ENCODE data around the gene GOT2. TPM values are rescaled to one million over a fixed set of nuclear protein-coding genes. Genes with fewer than 3 reads are reported as not detected.
"Not testable (repeated sequence)": the region's sequence is repeated elsewhere in the genome, so short reads cannot be mapped to it uniquely, and the experiment has no call there.

The GOT2 gene
- total RNA-seq, result 100 to 1,000 TPM in 1 of 2 experiments, 10 to 100 TPM in 1; 83.6 to 102 TPM

- peak within 1 kb of the TSS; percentile 99 for H3K4me3 Mint-ChIP-seq
- ATAC-seq (peak; percentile 96), DNase-seq (peak; percentile 87)
- peak within 1 kb of the TSS; percentile 94 for H3K27ac Mint-ChIP-seq
- peaks cover 16% of the 10 kb centered on the region for H3K36me3 Mint-ChIP-seq
- peaks cover 37% of the 10 kb centered on the region for H3K4me1 Mint-ChIP-seq
- CTCF ChIA-PET, result interaction anchor here (1.2 to 1.7 kb wide), 2 partner anchors 9 to 22 kb away, joined by 3 to 11 read pairs; no protein-coding TSS in a partner anchor
- H3K9me3 Mint-ChIP-seq (ENCODE audit: low read depth), result no peaks in the 10 kb centered on the region
- no peaks in the 10 kb centered on the region for H3K27me3 Mint-ChIP-seq
Observed at GRCh38 chr16:58733671-58734458, at the start of gene GOT2. GOT2 (minus strand) TSS chr16:58734316; CDS start chr16:58734228, 88 bp downstream.

GRCh38 chr16:58779291-58779690 is 45.2 kb upstream of the GOT2 start:
- not testable (repeated sequence) for H3K27me3 Mint-ChIP-seq

GRCh38 chr16:58773870-58774269 is 39.8 kb upstream of the GOT2 start:
- Mint-ChIP-seq H3K27ac (no peak overlapping the region), H3K27me3 (peaks cover 11% of the 10 kb centered on the region), H3K9me3 (ENCODE audit: low read depth) (no peaks in the 10 kb centered on the region), H3K36me3 (no peaks in the 10 kb centered on the region), H3K4me1 (no peaks in the 10 kb centered on the region), H3K4me3 (no peak overlapping the region)
- CTCF ChIA-PET, result no interaction called here
- DNase-seq (no peak), ATAC-seq (no peak)

More at GRCh38 chr16:58779291-58779690, 45.2 kb upstream of the GOT2 start:
- CTCF ChIA-PET; H3K36me3 Mint-ChIP-seq; H3K9me3 Mint-ChIP-seq (ENCODE audit: low read depth); H3K27ac Mint-ChIP-seq; H3K4me3 Mint-ChIP-seq; DNase-seq; ATAC-seq; H3K4me1 Mint-ChIP-seq: not testable (repeated sequence)

GRCh38 chr16:58768145-58768544 is 34.0 kb upstream of the GOT2 start:
- Mint-ChIP-seq H3K9me3 (ENCODE audit: low read depth) (no peaks in the 10 kb centered on the region), H3K27me3 (peaks cover 11% of the 10 kb centered on the region), H3K4me1 (no peaks in the 10 kb centered on the region), H3K36me3 (no peaks in the 10 kb centered on the region), H3K4me3 (no peak overlapping the region), H3K27ac (no peak overlapping the region)
- ATAC-seq (no peak), DNase-seq (no peak)
- CTCF ChIA-PET, result no interaction called here

GRCh38 chr16:58767581-58767980 is 33.5 kb upstream of the GOT2 start:
- no peaks in the 10 kb centered on the region for H3K9me3 Mint-ChIP-seq (ENCODE audit: low read depth)
- peaks cover 11% of the 10 kb centered on the region for H3K27me3 Mint-ChIP-seq
- no peak overlapping the region for H3K27ac Mint-ChIP-seq
- CTCF ChIA-PET, result no interaction called here
- DNase-seq, result no peak
- no peak overlapping the region for H3K4me3 Mint-ChIP-seq
- H3K4me1 Mint-ChIP-seq, result no peaks in the 10 kb centered on the region
- no peaks in the 10 kb centered on the region for H3K36me3 Mint-ChIP-seq
- no peak for ATAC-seq

- CTCF ChIA-PET, result interaction anchor here (0.7 to 2.6 kb wide), 32 partner anchors 9 to 421 kb away, joined by 3 to 36 read pairs (median 5); partner anchors contain the start of genes NDRG4, SETD6 and SLC38A7
- Mint-ChIP-seq H3K27me3 (peaks cover 8% of the 10 kb centered on the region), H3K4me3 (no peak overlapping the region), H3K4me1 (peaks cover 10% of the 10 kb centered on the region), H3K9me3 (ENCODE audit: low read depth) (no peaks in the 10 kb centered on the region), H3K36me3 (no peaks in the 10 kb centered on the region), H3K27ac (no peak overlapping the region)
- DNase-seq, result no peak
- ATAC-seq, result no peak
Observed at GRCh38 chr16:58756650-58757332, 22.7 kb upstream of the GOT2 start.

- CTCF ChIA-PET, result interaction anchor here (0.6 to 2.6 kb wide), 39 partner anchors 9 to 428 kb away, joined by 3 to 36 read pairs (median 4); partner anchors contain the start of genes NDRG4, SETD6 and SLC38A7
- Mint-ChIP-seq H3K27me3 (peaks cover 8% of the 10 kb centered on the region), H3K36me3 (no peaks in the 10 kb centered on the region), H3K4me1 (peaks cover 10% of the 10 kb centered on the region), H3K9me3 (ENCODE audit: low read depth) (no peaks in the 10 kb centered on the region), H3K4me3 (peak overlapping the region; percentile 6), H3K27ac (no peak overlapping the region)
- ATAC-seq (peak; percentile 97), DNase-seq (peak; percentile 87)
Observed at GRCh38 chr16:58755989-58756649, 22.0 kb upstream of the GOT2 start.

GRCh38 chr16:58753711-58754134 is 19.6 kb upstream of the GOT2 start:
- Mint-ChIP-seq H3K27ac (no peak overlapping the region), H3K4me3 (no peak overlapping the region), H3K9me3 (ENCODE audit: low read depth) (peaks cover 5% of the 10 kb centered on the region), H3K36me3 (no peaks in the 10 kb centered on the region), H3K4me1 (peaks cover 10% of the 10 kb centered on the region), H3K27me3 (peaks cover 8% of the 10 kb centered on the region)
- DNase-seq, result no peak
- no peak for ATAC-seq
- CTCF ChIA-PET, result interaction anchor here (1.3 to 1.6 kb wide), 2 partner anchors 242 to 417 kb away, joined by 3 to 4 read pairs; no protein-coding TSS in a partner anchor

GRCh38 chr16:58744497-58744896 is 10.4 kb upstream of the GOT2 start:
- DNase-seq, result no peak
- Mint-ChIP-seq H3K4me1 (no peaks in the 10 kb centered on the region), H3K27ac (no peak overlapping the region), H3K9me3 (ENCODE audit: low read depth) (peaks cover 3% of the 10 kb centered on the region), H3K27me3 (no peaks in the 10 kb centered on the region), H3K4me3 (no peak overlapping the region), H3K36me3 (no peaks in the 10 kb centered on the region)
- CTCF ChIA-PET, result interaction anchor here (2.0 kb wide), 1 partner anchor 12 kb away, joined by 5 read pairs; no protein-coding TSS in a partner anchor
- ATAC-seq, result no peak

GRCh38 chr16:58741976-58742375 is 7.9 kb upstream of the GOT2 start:
- CTCF ChIA-PET, result no interaction called here
- ATAC-seq (no peak), DNase-seq (no peak)

GRCh38 chr16:58741166-58741565 is 7.0 kb upstream of the GOT2 start:
- Mint-ChIP-seq H3K4me1 (no peaks in the 10 kb centered on the region), H3K4me3 (no peak overlapping the region), H3K36me3 (no peaks in the 10 kb centered on the region), H3K27ac (no peak overlapping the region), H3K27me3 (no peaks in the 10 kb centered on the region), H3K9me3 (ENCODE audit: low read depth) (no peaks in the 10 kb centered on the region)
- ATAC-seq, result no peak
- CTCF ChIA-PET, result interaction anchor here (1.9 kb wide), 1 partner anchor 15 kb away, joined by 7 read pairs; no protein-coding TSS in a partner anchor
- no peak for DNase-seq

More at GRCh38 chr16:58741976-58742375, 7.9 kb upstream of the GOT2 start:
- Mint-ChIP-seq H3K4me1 (no peaks in the 10 kb centered on the region), H3K4me3 (no peak overlapping the region), H3K27me3 (no peaks in the 10 kb centered on the region), H3K9me3 (ENCODE audit: low read depth) (no peaks in the 10 kb centered on the region), H3K36me3 (no peaks in the 10 kb centered on the region), H3K27ac (no peak overlapping the region)

GRCh38 chr16:58738672-58739296 is 4.7 kb upstream of the GOT2 start:
- Mint-ChIP-seq H3K27me3 (no peaks in the 10 kb centered on the region), H3K27ac (no peak overlapping the region), H3K4me1 (peaks cover 6% of the 10 kb centered on the region), H3K4me3 (no peak overlapping the region), H3K36me3 (no peaks in the 10 kb centered on the region), H3K9me3 (ENCODE audit: low read depth) (no peaks in the 10 kb centered on the region)
- CTCF ChIA-PET, result interaction anchor here (1.9 kb wide), 1 partner anchor 17 kb away, joined by 7 read pairs; no protein-coding TSS in a partner anchor
- no peak for DNase-seq
- no peak for ATAC-seq

- CTCF ChIA-PET; H3K4me3 Mint-ChIP-seq; H3K9me3 Mint-ChIP-seq (ENCODE audit: low read depth); H3K27me3 Mint-ChIP-seq; ATAC-seq; H3K36me3 Mint-ChIP-seq; H3K27ac Mint-ChIP-seq; DNase-seq: not testable (repeated sequence)
- H3K4me1 Mint-ChIP-seq, result peaks cover 24% of the 10 kb centered on the region
Observed at GRCh38 chr16:58736341-58736740, 2.2 kb upstream of the GOT2 start.

All from activated CD8-positive, alpha-beta memory T cell treated with anti-CD3 and anti-CD28 coated beads, Interleukin-2, amount 10 ng/mL, durations not matched to agents 7 days and 5 days (primary cell).